CD8-positive, alpha-beta memory T cell (primary cell): ENCODE measurements around the gene PNPLA2. TPM values are rescaled to one million over a fixed set of nuclear protein-coding genes. Genes with fewer than 3 reads are reported as not detected.

ENCODE experiments used
- CTCF ChIA-PET: fragments of 350-600 bp; sonication (Branson Sonifier 250); formaldehyde crosslinking; loops from one replicate; lab custom pipeline; 2021; ENCODE audit warnings: antibody characterized with exemption; lab: Charles Lee
- POLR2A ChIA-PET: fragments of 350-600 bp; sonication (Branson Sonifier 250); formaldehyde crosslinking; loops from one replicate; lab custom pipeline; 2021; ENCODE audit warnings: antibody characterized with exemption; lab: Charles Lee
- DNase-seq, 5 donors: peaks; one replicate each; pipeline versions ENCODE4 v3.0.0 to v3.0.0-alpha.2; 2020 to 2022; ENCODE audit warnings: mixed read lengths in 1 of 5
- H3K27ac ChIP-seq: one replicate; pipeline ENCODE4 v1.7.0; 2013; ENCODE audit warnings: low read depth, mild to moderate bottlenecking, low read length, moderate library complexity
- H3K27me3 ChIP-seq: 2 replicates; pipeline ENCODE4 v1.7.0; 2013; ENCODE audit warnings: low read length, mild to moderate bottlenecking; ENCODE audit not compliant: insufficient read depth, poor library complexity, severe bottlenecking
- H3K36me3 ChIP-seq: 2 replicates; pipeline ENCODE4 v1.7.0; 2013; ENCODE audit warnings: mild to moderate bottlenecking, low read length, moderate library complexity; ENCODE audit not compliant: insufficient read depth
- H3K4me1 ChIP-seq: 2 replicates; pipeline ENCODE4 v1.7.0; 2013; ENCODE audit warnings: mild to moderate bottlenecking, low read length, moderate library complexity; ENCODE audit not compliant: insufficient read depth
- H3K4me3 ChIP-seq: 2 replicates; pipeline ENCODE4 v1.7.0; 2013; ENCODE audit warnings: mild to moderate bottlenecking, low read length
- H3K9me3 ChIP-seq: 2 replicates; pipeline ENCODE4 v1.7.0; 2013; ENCODE audit warnings: mild to moderate bottlenecking, low read length
- H3K27ac Mint-ChIP-seq, 8 donors: one replicate each; pipeline ENCODE4 v1.8.0; 2020 to 2021; ENCODE audit warnings: mixed read lengths in 8 of 8, mild to moderate bottlenecking in 6 of 8, inconsistent platforms in 3 of 8, moderate library complexity in 3 of 8
- H3K27me3 Mint-ChIP-seq, 2 donors: one replicate each; pipeline ENCODE4 v1.8.0; 2020 to 2021; ENCODE audit warnings: mixed read lengths in 2 of 2, mild to moderate bottlenecking in 1 of 2, moderate library complexity in 1 of 2
- H3K36me3 Mint-ChIP-seq, 3 donors: one replicate each; pipeline ENCODE4 v1.8.0; 2020 to 2021; ENCODE audit warnings: mixed read lengths in 3 of 3, inconsistent platforms in 1 of 3, mild to moderate bottlenecking in 1 of 3
- H3K4me1 Mint-ChIP-seq, 3 donors: one replicate each; pipeline ENCODE4 v1.8.0; 2020 to 2021; ENCODE audit warnings: mixed read lengths in 3 of 3, inconsistent platforms in 1 of 3, mild to moderate bottlenecking in 1 of 3
- H3K4me3 Mint-ChIP-seq, 7 donors: one replicate each; pipeline ENCODE4 v1.8.0; 2020 to 2021; ENCODE audit warnings: mixed read lengths in 7 of 7, mild to moderate bottlenecking in 6 of 7, moderate library complexity in 4 of 7, inconsistent platforms in 2 of 7
- H3K9me3 Mint-ChIP-seq, 5 donors: one replicate each; pipeline ENCODE4 v1.8.0; 2020 to 2022; ENCODE audit warnings: mixed read lengths in 5 of 5, mild to moderate bottlenecking in 3 of 5, moderate library complexity in 2 of 5, inconsistent platforms in 1 of 5
- polyA plus RNA-seq: library from polyadenylated mRNA; unstranded; fragments of 300-500 nt; fragmentation: Illumina TruSeq; gene quantifications from one replicate; pipeline ENCODE4 v1.2.3, GENCODE V29; 2021
- total RNA-seq, 2 experiments: library from RNA; stranded (reverse); gene quantifications; one replicate each; pipeline ENCODE4 v1.2.3, GENCODE V29; 2021

PNPLA2 gene
- total and polyA plus RNA-seq, 3 experiments from 2014 or later, result 41.5 to 53.0 (median 49.8) TPM

- Histone ChIP-seq H3K4me1 (peaks cover 21% of the 10 kb centered on the region), H3K36me3 (no peaks in the 10 kb centered on the region), H3K9me3 (no peaks in the 10 kb centered on the region), H3K4me3 (peak overlapping the region; percentile 84), H3K27me3 (no peaks in the 10 kb centered on the region), H3K27ac (peak overlapping the region; percentile 75)
- Mint-ChIP-seq H3K27ac (peak overlapping the region; percentile 80 to 95 (median 88)), H3K4me3 (peak overlapping the region; percentile 84 to 95 (median 89)), H3K27me3 (peaks cover 0 to 1% of the 10 kb centered on the region in 2 donors), H3K36me3 (peaks cover 0 to 32% (median 2%) of the 10 kb centered on the region in 3 donors), H3K9me3 (no peaks in the 10 kb centered on the region), H3K4me1 (peaks cover 6 to 20% (median 7%) of the 10 kb centered on the region in 3 donors)
- ChIA-PET POLR2A (interaction anchor here (0.6 to 2.7 kb wide), 16 partner anchors 9 to 539 kb away, joined by 3 to 38 read pairs (median 6); partner anchors contain the start of genes CD151, POLR2L, RNH1 and RPLP2), CTCF (interaction anchor here (1.5 to 1.9 kb wide), 4 partner anchors 11 to 19 kb away, joined by 3 to 5 read pairs (median 4); partner anchors contain the start of gene PIDD1)
- DNase-seq, result peak; percentile 95 to 97 (median 96)
These were observed 1.4 kb downstream of the PNPLA2 start for GRCh38 chr11:819943-820649.

- H3K4me3 Mint-ChIP-seq, result peak overlapping the region; percentile 84 to 95 (median 89)
These were observed 2.2 kb downstream of the PNPLA2 start for GRCh38 chr11:820655-821511.

GRCh38 chr11:821512-822371, 3.0 kb downstream of the PNPLA2 start:
- H3K27me3 ChIP-seq, result no peaks in the 10 kb centered on the region
- no peaks in the 10 kb centered on the region for H3K36me3 ChIP-seq
- POLR2A ChIA-PET, result interaction anchor here (1.3 kb wide), 1 partner anchor 10 kb away, joined by 7 read pairs; no protein-coding TSS in a partner anchor
- no peaks in the 10 kb centered on the region for H3K9me3 Mint-ChIP-seq
- peaks cover 25% of the 10 kb centered on the region for H3K4me1 ChIP-seq
- peak overlapping the region; percentile 35 to 95 (median 65) for H3K4me3 Mint-ChIP-seq
- H3K36me3 Mint-ChIP-seq, result peaks cover 0 to 37% (median 4%) of the 10 kb centered on the region in 3 donors
- no peaks in the 10 kb centered on the region for H3K9me3 ChIP-seq
- H3K27ac Mint-ChIP-seq, result no peak overlapping the region
- H3K27me3 Mint-ChIP-seq, result peaks cover 0 to 5% of the 10 kb centered on the region in 2 donors
- no peak overlapping the region for H3K4me3 ChIP-seq
- CTCF ChIA-PET, result interaction anchor here (1.2 to 1.7 kb wide), 4 partner anchors 10 to 27 kb away, joined by 3 to 6 read pairs (median 4); no protein-coding TSS in a partner anchor
- DNase-seq, result no peak
- H3K4me1 Mint-ChIP-seq, result peaks cover 10 to 26% (median 11%) of the 10 kb centered on the region in 3 donors
- no peak overlapping the region for H3K27ac ChIP-seq

More at GRCh38 chr11:820655-821511, 2.2 kb downstream of the PNPLA2 start:
- Mint-ChIP-seq H3K9me3 (no peaks in the 10 kb centered on the region), H3K27ac (peak overlapping the region in 6 of 8 donors; percentile 50 to 94 (median 66)), H3K4me1 (peaks cover 6 to 21% (median 7%) of the 10 kb centered on the region in 3 donors), H3K27me3 (peaks cover 0 to 2% of the 10 kb centered on the region in 2 donors), H3K36me3 (peaks cover 0 to 37% (median 4%) of the 10 kb centered on the region in 3 donors)
- no peaks in the 10 kb centered on the region for H3K9me3 ChIP-seq
- H3K36me3 ChIP-seq, result no peaks in the 10 kb centered on the region
- POLR2A ChIA-PET, result interaction anchor here (0.6 to 2.7 kb wide), 11 partner anchors 8 to 540 kb away, joined by 3 to 38 read pairs (median 8); partner anchors contain the start of genes CD151, POLR2L, RNH1 and RPLP2
- CTCF ChIA-PET, result interaction anchor here (1.9 kb wide), 1 partner anchor 15 kb away, joined by 5 read pairs; the partner anchor contains the start of gene PIDD1
- peak overlapping the region; percentile 84 for H3K4me3 ChIP-seq
- no peaks in the 10 kb centered on the region for H3K27me3 ChIP-seq
- DNase-seq, result no peak
- H3K27ac ChIP-seq, result peak overlapping the region; percentile 75
- H3K4me1 ChIP-seq, result peaks cover 21% of the 10 kb centered on the region

GRCh38 chr11:823441-824291, 5.0 kb downstream of the PNPLA2 start:
- Histone ChIP-seq H3K27ac (no peak overlapping the region), H3K4me3 (no peak overlapping the region), H3K9me3 (no peaks in the 10 kb centered on the region), H3K4me1 (peaks cover 32% of the 10 kb centered on the region), H3K36me3 (no peaks in the 10 kb centered on the region), H3K27me3 (peaks cover 9% of the 10 kb centered on the region)
- peaks cover 0 to 37% (median 4%) of the 10 kb centered on the region in 3 donors for H3K36me3 Mint-ChIP-seq
- H3K4me3 Mint-ChIP-seq, result no peak overlapping the region
- CTCF ChIA-PET, result interaction anchor here (1.7 kb wide), 1 partner anchor 15 kb away, joined by 5 read pairs; no protein-coding TSS in a partner anchor
- DNase-seq, result no peak
- peak overlapping the region in 2 of 8 donors; percentile 33 to 69 for H3K27ac Mint-ChIP-seq
- POLR2A ChIA-PET, result interaction anchor here (0.6 to 1.1 kb wide), 2 partner anchors 13 to 15 kb away, joined by 3 read pairs; no protein-coding TSS in a partner anchor
- H3K4me1 Mint-ChIP-seq, result peaks cover 10 to 38% (median 14%) of the 10 kb centered on the region in 3 donors
- peaks cover 9 to 10% of the 10 kb centered on the region in 2 donors for H3K27me3 Mint-ChIP-seq
- no peaks in the 10 kb centered on the region for H3K9me3 Mint-ChIP-seq

GRCh38 chr11:824292-824880, 5.7 kb downstream of the PNPLA2 start:
- Mint-ChIP-seq H3K27ac (no peak overlapping the region), H3K4me1 (peaks cover 10 to 44% (median 17%) of the 10 kb centered on the region in 3 donors), H3K9me3 (no peaks in the 10 kb centered on the region), H3K36me3 (peaks cover 0 to 37% (median 4%) of the 10 kb centered on the region in 3 donors), H3K27me3 (peaks cover 9 to 15% of the 10 kb centered on the region in 2 donors), H3K4me3 (no peak overlapping the region)
- ChIA-PET CTCF (no interaction called here), POLR2A (interaction anchor here (0.6 kb wide), 1 partner anchor 16 kb away, joined by 3 read pairs; no protein-coding TSS in a partner anchor)
- Histone ChIP-seq H3K36me3 (no peaks in the 10 kb centered on the region), H3K4me1 (peaks cover 33% of the 10 kb centered on the region), H3K27me3 (peaks cover 16% of the 10 kb centered on the region), H3K4me3 (no peak overlapping the region), H3K9me3 (no peaks in the 10 kb centered on the region), H3K27ac (no peak overlapping the region)
- no peak for DNase-seq

GRCh38 chr11:824942-825341, 6.2 kb downstream of the PNPLA2 start:
- Histone ChIP-seq H3K9me3 (no peaks in the 10 kb centered on the region), H3K27ac (no peak overlapping the region), H3K4me1 (peaks cover 39% of the 10 kb centered on the region), H3K36me3 (no peaks in the 10 kb centered on the region), H3K27me3 (peaks cover 20% of the 10 kb centered on the region), H3K4me3 (no peak overlapping the region)
- Mint-ChIP-seq H3K27ac (no peak overlapping the region), H3K4me3 (no peak overlapping the region), H3K9me3 (no peaks in the 10 kb centered on the region), H3K27me3 (peaks cover 9 to 19% of the 10 kb centered on the region in 2 donors), H3K36me3 (peaks cover 0 to 36% (median 4%) of the 10 kb centered on the region in 3 donors), H3K4me1 (peaks cover 10 to 49% (median 17%) of the 10 kb centered on the region in 3 donors)
- CTCF ChIA-PET, result interaction anchor here (0.6 kb wide), 1 partner anchor 224 kb away, joined by 3 read pairs; no protein-coding TSS in a partner anchor
- POLR2A ChIA-PET, result no interaction called here
- DNase-seq, result no peak
